Ishikawa (cell line): Measurements from ENCODE around the gene COX8A.

Source experiments
- CEBPB ChIP-seq: IDR thresholded peaks from 2 replicates; pipeline ENCODE4 v1.6.1; 2012
- CREB1 ChIP-seq: IDR thresholded peaks from 2 replicates; pipeline ENCODE4 v1.6.1; 2012; ENCODE audit warnings: low read depth
- EGR1 ChIP-seq: IDR thresholded peaks from 2 replicates; pipeline ENCODE4 v1.6.1; 2012
- EP300 ChIP-seq: IDR thresholded peaks from 2 replicates; pipeline ENCODE4 v1.6.1; 2012; ENCODE audit warnings: borderline replicate concordance
- FOXM1 ChIP-seq: IDR thresholded peaks from 2 replicates; pipeline ENCODE4 v1.6.1; 2012; ENCODE audit warnings: low read depth, borderline replicate concordance
- MAX ChIP-seq: IDR thresholded peaks from 2 replicates; pipeline ENCODE4 v1.6.1; 2012
- NFIC ChIP-seq: IDR thresholded peaks from 2 replicates; pipeline ENCODE4 v1.6.1; 2012
- RAD21 ChIP-seq: IDR thresholded peaks from 2 replicates; pipeline ENCODE4 v1.6.1; 2012; ENCODE audit warnings: low read depth
- REST ChIP-seq: IDR thresholded peaks from 2 replicates; pipeline ENCODE4 v1.6.1; 2012; ENCODE audit warnings: low read depth, mild to moderate bottlenecking
- TAF1 ChIP-seq: IDR thresholded peaks from 2 replicates; pipeline ENCODE4 v1.6.1; 2012; ENCODE audit warnings: low read depth, mild to moderate bottlenecking
- TCF12 ChIP-seq: IDR thresholded peaks from 2 replicates; pipeline ENCODE4 v1.6.1; 2012; ENCODE audit warnings: low read depth
- TEAD4 ChIP-seq: IDR thresholded peaks from 2 replicates; pipeline ENCODE4 v1.6.1; 2012
- USF1 ChIP-seq: IDR thresholded peaks from 2 replicates; pipeline ENCODE4 v1.6.1; 2012
- YY1 ChIP-seq: IDR thresholded peaks from 2 replicates; pipeline ENCODE4 v1.6.1; 2012; ENCODE audit warnings: low read depth
- ZBTB7A ChIP-seq: IDR thresholded peaks from 2 replicates; pipeline ENCODE4 v1.6.1; 2012; ENCODE audit warnings: low read depth

The COX8A gene

GRCh38 chr11:63974259-63975143 lies at the start of gene COX8A:
Gene COX8A (plus strand): TSS chr11:63974620. CDS start chr11:63974681, 61 bp downstream.
- peak; percentile 57 for TF ChIP-seq TEAD4
- peak; percentile 35; the same call in 1 of the 2 replicates for TF ChIP-seq MAX
- peak; percentile 97 for TF ChIP-seq YY1
- TF ChIP-seq REST: no peak
- peak; percentile 23; the same call in 1 of the 2 replicates for TF ChIP-seq NFIC
- TF ChIP-seq TAF1: peak; percentile 90
- peak; percentile 97 for TF ChIP-seq FOXM1
- peak; percentile 67 for TF ChIP-seq CEBPB
- no peak for TF ChIP-seq USF1
- TF ChIP-seq TCF12: peak; percentile 71; the same call in 1 of the 2 replicates
- TF ChIP-seq ZBTB7A: no peak
- 0 out of 2 replicates have a peak, but pooled peaks have one; percentile 10 for TF ChIP-seq EGR1
- no peak for TF ChIP-seq RAD21
- peak; percentile 90 for TF ChIP-seq CREB1
- TF ChIP-seq EP300: no peak

GRCh38 chr11:63929616-63930015 lies 44.8 kb upstream of the COX8A start:
- no peak for TF ChIP-seq NFIC
- no peak for TF ChIP-seq ZBTB7A
- no peak for TF ChIP-seq TEAD4
- no peak for TF ChIP-seq TCF12
- TF ChIP-seq FOXM1: no peak
- no peak for TF ChIP-seq TAF1
- no peak for TF ChIP-seq CREB1
- no peak for TF ChIP-seq RAD21
- no peak for TF ChIP-seq YY1
- no peak for TF ChIP-seq REST
- TF ChIP-seq USF1: no peak
- no peak for TF ChIP-seq EGR1
- no peak for TF ChIP-seq CEBPB

- TF ChIP-seq CEBPB: no peak
- no peak for TF ChIP-seq REST
- no peak for TF ChIP-seq YY1
- TF ChIP-seq TCF12: no peak
These were observed 43.4 kb upstream of the COX8A start for GRCh38 chr11:63931045-63931444.

GRCh38 chr11:63931876-63932275 lies 42.5 kb upstream of the COX8A start:
- TF ChIP-seq USF1 (no peak), RAD21 (no peak), EGR1 (no peak), ZBTB7A (no peak), FOXM1 (no peak), EP300 (no peak), TAF1 (no peak), NFIC (no peak), REST (no peak), TEAD4 (no peak), CREB1 (no peak), TCF12 (no peak), MAX (no peak), YY1 (no peak)
